Endothelial cell of umbilical vein (primary cell): ENCODE data around the gene SLC25A21. TPM values are rescaled to one million over a fixed set of nuclear protein-coding genes. Genes with fewer than 3 reads are reported as not detected.

Experiments used
- BruUV-seq: library from RNA; stranded (reverse); fragments of 400-500 nt; replicated peaks from 2 replicates; lab custom pipeline; 2021; lab: Mats Ljungman, UMichigan
- CTCF ChIA-PET: fragments of 300-600, 350-600 bp; sonication (Branson Sonifier 250); formaldehyde crosslinking; loops from one replicate; lab custom pipeline; 2021; ENCODE audit warnings: antibody characterized with exemption, inconsistent platforms; lab: Charles Lee
- POLR2A ChIA-PET: fragments of 300-600, 350-600 bp; sonication (Branson Sonifier 250); formaldehyde crosslinking; loops from one replicate; lab custom pipeline; 2021; ENCODE audit warnings: antibody characterized with exemption, inconsistent platforms; lab: Charles Lee
- DNase-seq: peaks from one replicate; pipeline ENCODE4 v3.0.0-alpha.2; 2011; ENCODE audit warnings: low read depth, low spot score
- FAIRE-seq: peaks from 2 replicates; lab custom pipeline; 2011; peaks lifted over from hg19 to GRCh38; lab: Jason Lieb, UNC
- H2AFZ ChIP-seq: 2 replicates; pipeline ENCODE4 v1.6.0; 2012; ENCODE audit warnings: low read depth, low read length, control low read depth, inconsistent platforms
- H3K27ac ChIP-seq: 2 replicates; pipeline ENCODE4 v1.5.1; 2011; ENCODE audit warnings: low read depth, mild to moderate bottlenecking, control low read depth, low read length, moderate library complexity; ENCODE audit not compliant: insufficient read depth
- H3K27me3 ChIP-seq, 2 experiments: 2 replicates each; pipeline versions ENCODE4 v1.6.0 to v1.6.1; 2011; ENCODE audit warnings: low read length in 2 of 2, mixed read lengths in 1 of 2; ENCODE audit not compliant: control insufficient read depth in 2 of 2, insufficient read depth in 2 of 2
- H3K36me3 ChIP-seq, 2 experiments: 2 replicates in 1 of 2; 3 replicates in 1 of 2; pipeline ENCODE4 v1.5.1; 2011; ENCODE audit warnings: low read length in 2 of 2, mild to moderate bottlenecking in 1 of 2, moderate library complexity in 1 of 2; ENCODE audit not compliant: control insufficient read depth in 2 of 2, insufficient read depth in 2 of 2; ENCODE audit errors: extremely low read depth in 1 of 2
- H3K4me1 ChIP-seq: 3 replicates; pipeline ENCODE4 v1.5.1; 2011; ENCODE audit warnings: mild to moderate bottlenecking, low read length; ENCODE audit not compliant: control insufficient read depth, insufficient read depth; ENCODE audit errors: extremely low read depth
- H3K4me2 ChIP-seq: 2 replicates; pipeline ENCODE4 v1.6.1; 2011; ENCODE audit warnings: low read length, control low read depth, mixed read lengths; ENCODE audit not compliant: insufficient read depth
- H3K4me3 ChIP-seq, 3 experiments: fragments of 200-600 bp in 1 of 3; sonication (generic), shearing (Covaris generic) in 1 of 3; replicated peaks in 1 of 3; 2 replicates each; pipeline ENCODE4 v1.5.1; 2011 to 2016; ENCODE audit warnings: control low read depth in 3 of 3, low read length in 3 of 3, mild to moderate bottlenecking in 2 of 3, inconsistent platforms in 1 of 3, low read depth in 1 of 3, moderate library complexity in 1 of 3; ENCODE audit not compliant: insufficient read depth in 1 of 3
- H3K79me2 ChIP-seq: 2 replicates; pipeline ENCODE4 v1.6.0; 2012; ENCODE audit warnings: low read length, inconsistent platforms; ENCODE audit not compliant: control insufficient read depth, insufficient read depth
- H3K9ac ChIP-seq: replicated peaks from 2 replicates; pipeline ENCODE3; 2011; ENCODE audit warnings: low read length, control low read depth; ENCODE audit not compliant: insufficient read depth; ENCODE audit errors: extremely low read depth
- H3K9me1 ChIP-seq: replicated peaks from 3 replicates; pipeline ENCODE4 v1.6.0; 2011; ENCODE audit warnings: mild to moderate bottlenecking, low read length; ENCODE audit not compliant: control insufficient read depth, insufficient read depth; ENCODE audit errors: extremely low read depth
- H3K9me3 ChIP-seq: replicated peaks from 2 replicates; pipeline ENCODE4 v1.5.1; 2012; ENCODE audit warnings: low read length, inconsistent platforms; ENCODE audit not compliant: control insufficient read depth, insufficient read depth
- H4K20me1 ChIP-seq: replicated peaks from 2 replicates; pipeline ENCODE3; 2011; ENCODE audit warnings: mild to moderate bottlenecking, low read length; ENCODE audit not compliant: control insufficient read depth, insufficient read depth; ENCODE audit errors: extremely low read depth
- CTCF ChIP-seq, 2 donors: IDR thresholded peaks; 1 replicate in 1 of 2; 2 replicates in 1 of 2; pipeline ENCODE4 v1.5.1; 2011; ENCODE audit warnings: low read length in 2 of 2, mild to moderate bottlenecking in 2 of 2, moderate library complexity in 2 of 2, control low read depth in 1 of 2, inconsistent platforms in 1 of 2, low read depth in 1 of 2; ENCODE audit not compliant: insufficient read depth in 1 of 2; ENCODE audit errors: extremely low read depth in 1 of 2
- EZH2 ChIP-seq: IDR thresholded peaks from 2 replicates; pipeline ENCODE4 v1.6.1; 2012; ENCODE audit warnings: borderline replicate concordance, low read depth, mild to moderate bottlenecking, moderate library complexity, low read length, inconsistent platforms; ENCODE audit not compliant: severe bottlenecking
- FOS ChIP-seq: IDR thresholded peaks from 2 replicates; pipeline ENCODE4 v1.6.1; 2011; ENCODE audit warnings: mild to moderate bottlenecking, low read length, moderate library complexity, borderline replicate concordance; ENCODE audit not compliant: insufficient read depth
- GATA2 ChIP-seq: IDR thresholded peaks from 2 replicates; pipeline ENCODE4 v1.7.0; 2011; ENCODE audit warnings: low read depth, mild to moderate bottlenecking, moderate library complexity, mixed read lengths, low read length; ENCODE audit not compliant: insufficient read length, insufficient read depth
- JUN ChIP-seq: IDR thresholded peaks from 2 replicates; pipeline ENCODE4 v1.6.1; 2011; ENCODE audit warnings: borderline replicate concordance, low read depth; ENCODE audit not compliant: insufficient read length, insufficient read depth
- MAX ChIP-seq: IDR thresholded peaks from 2 replicates; pipeline ENCODE4 v1.6.1; 2011; ENCODE audit not compliant: insufficient read depth, insufficient read length
- MYC ChIP-seq: IDR thresholded peaks from one replicate; pipeline ENCODE4 v1.6.1; 2011; ENCODE audit warnings: mild to moderate bottlenecking, low read depth, low read length
- POLR2A ChIP-seq: IDR thresholded peaks from 2 replicates; pipeline ENCODE4 v1.6.1; 2012; ENCODE audit warnings: low read depth, mild to moderate bottlenecking, control low read depth, low read length
- POLR2AphosphoS5 ChIP-seq: IDR thresholded peaks from 2 replicates; pipeline ENCODE4 v1.6.1; 2012; ENCODE audit warnings: low read depth, mild to moderate bottlenecking, control low read depth, low read length, moderate library complexity; ENCODE audit not compliant: insufficient read depth
- dilution Hi-C: fragments of 300-500 bp; cut with MboI; formaldehyde crosslinking; loops from one replicate; pipeline ENCODE4 v1.15.0; 2019; ENCODE audit warnings: low sequenced_read_pairs; ENCODE audit not compliant: extremely low pct_ligation_motif_present
- intact Hi-C: fragments of 100-400 bp; cut with micrococcal nuclease; formaldehyde crosslinking; loops from one replicate; pipeline ENCODE4 v1.10.0; 2022
- polyA plus RNA-seq, 4 experiments: library from polyadenylated mRNA; depleted of rRNA in 3 of 4; stranded (reverse) in 3 of 4; unstranded in 1 of 4; fragments of >200 nt; gene quantifications; 2 replicates each; pipeline versions ENCODE4 v1.2.1 to v1.2.3, GENCODE V29; 2011 to 2012; ENCODE audit warnings: missing spikeins in 1 of 4
- total RNA-seq: library from RNA; stranded (reverse); gene quantifications from 2 replicates; pipeline ENCODE4 v1.2.3, GENCODE V29; 2021

Gene SLC25A21
- total and polyA plus RNA-seq, 2 donors (not counting 3 experiments of a cell fraction or from before 2014, with no cell fraction given) = 0.98 to 1.4 TPM

GRCh38 chr14:37081856-37082255 is 90.5 kb downstream of the SLC25A21 start:
- dilution Hi-C loops = no loop called here
- Histone ChIP-seq H3K27ac (no peak overlapping the region), H3K4me3 (no peak overlapping the region), H2AFZ (no peak overlapping the region), H3K4me1 (no peaks in the 10 kb centered on the region), H3K9me1 (no peaks in the 10 kb centered on the region), H3K9ac (no peak overlapping the region), H3K4me2 (no peak overlapping the region), H3K36me3 (no peaks in the 10 kb centered on the region), H3K27me3 (no peaks in the 10 kb centered on the region), H3K9me3 (no peaks in the 10 kb centered on the region), H4K20me1 (no peaks in the 10 kb centered on the region), H3K79me2 (no peaks in the 10 kb centered on the region)
- CTCF ChIA-PET = interaction anchor here (0.8 kb wide), 1 partner anchor 9 kb away, joined by 3 read pairs; no protein-coding TSS in a partner anchor
- intact Hi-C loops = no loop called here
- no TSS peak for BruUV-seq
- FAIRE-seq = no peak
- POLR2A ChIA-PET = no interaction called here
- no peak for TF ChIP-seq MAX
- no peak for DNase-seq

- Histone ChIP-seq H3K4me2 (no peak overlapping the region), H3K79me2 (no peaks in the 10 kb centered on the region), H2AFZ (no peak overlapping the region), H3K27ac (no peak overlapping the region), H3K9ac (no peak overlapping the region), H3K36me3 (no peaks in the 10 kb centered on the region), H3K4me3 (no peak overlapping the region), H3K9me1 (no peaks in the 10 kb centered on the region), H3K4me1 (no peaks in the 10 kb centered on the region), H3K27me3 (no peaks in the 10 kb centered on the region), H4K20me1 (no peaks in the 10 kb centered on the region), H3K9me3 (no peaks in the 10 kb centered on the region)
- no peak for TF ChIP-seq CTCF (IDR thresholded peaks at IDR 0.05; ENCODE audit: extremely low read depth in 1 of 2, insufficient read depth in 1 of 2, low read depth in 1 of 2, low read length in 2 of 2)
- TF ChIP-seq EZH2 = no peak
- TF ChIP-seq POLR2A = no peak
- no peak for TF ChIP-seq POLR2AphosphoS5
- TF ChIP-seq GATA2 = no peak
- TF ChIP-seq FOS = no peak
- no peak for TF ChIP-seq MAX
- TF ChIP-seq JUN = no peak
- no peak for TF ChIP-seq MYC
- BruUV-seq = no TSS peak
- DNase-seq (no peak), FAIRE-seq (no peak)
- ChIA-PET POLR2A (no interaction called here), CTCF (interaction anchor here (0.8 kb wide), 1 partner anchor 10 kb away, joined by 3 read pairs; no protein-coding TSS in a partner anchor)
- intact Hi-C loops (no loop called here), dilution Hi-C loops (no loop called here)
Observed at GRCh38 chr14:37081218-37081617, 91.2 kb downstream of the SLC25A21 start.
